Retinal pigment epithelial cell (primary cell): ENCODE measurements around the gene EVX2.

ENCODE experiments used
- DNase-seq: peaks from one replicate; pipeline ENCODE4 v3.0.0-alpha.2; 2010; ENCODE audit warnings: low read depth
- H3K4me3 ChIP-seq: 2 replicates; pipeline ENCODE4 v1.5.1; 2011; ENCODE audit warnings: mild to moderate bottlenecking, low read length, control low read depth, moderate library complexity
- TF ChIP-seq, protein P1 (sequence below): conservative IDR thresholded peaks from 2 replicates; pipeline ENCODE4 v1.5.1; 2011; ENCODE audit warnings: low read depth, low read length, control low read depth, inconsistent platforms

The EVX2 gene

DNA sequence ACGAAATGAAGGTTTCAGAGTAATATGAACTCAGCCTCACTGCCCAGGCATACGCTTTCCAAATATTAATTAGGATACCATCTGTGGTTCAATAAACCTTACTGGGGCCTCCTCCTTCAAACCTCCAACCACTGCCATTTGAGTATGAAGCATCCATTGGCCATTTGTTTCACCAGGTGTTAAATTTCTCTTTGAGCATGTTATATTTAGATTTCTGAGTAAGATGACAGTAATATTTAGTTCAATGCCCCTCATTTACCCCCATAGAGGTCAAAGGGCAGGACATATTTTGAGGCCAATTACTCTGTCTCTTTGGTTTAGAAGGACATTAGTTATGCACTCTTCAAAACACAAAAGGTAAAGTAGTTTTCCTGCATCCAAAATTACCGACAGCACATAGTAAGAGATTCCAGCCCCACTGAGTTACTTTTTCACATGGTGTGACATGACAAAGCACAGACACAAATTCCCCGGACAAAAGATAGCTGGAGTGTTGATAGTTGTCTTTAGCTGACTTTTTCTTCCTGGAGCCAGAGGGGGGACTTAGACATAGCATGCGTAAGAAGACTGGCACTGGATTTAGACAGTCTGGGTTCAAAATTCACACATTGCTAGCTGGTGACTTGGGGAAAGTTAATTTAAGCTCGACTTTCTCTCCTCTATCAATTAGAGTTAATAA lies 48.6 kb downstream of the EVX2 start:
- no peak overlapping the region for H3K4me3 ChIP-seq
- DNase-seq, result no peak
- TF ChIP-seq, protein P1, sequence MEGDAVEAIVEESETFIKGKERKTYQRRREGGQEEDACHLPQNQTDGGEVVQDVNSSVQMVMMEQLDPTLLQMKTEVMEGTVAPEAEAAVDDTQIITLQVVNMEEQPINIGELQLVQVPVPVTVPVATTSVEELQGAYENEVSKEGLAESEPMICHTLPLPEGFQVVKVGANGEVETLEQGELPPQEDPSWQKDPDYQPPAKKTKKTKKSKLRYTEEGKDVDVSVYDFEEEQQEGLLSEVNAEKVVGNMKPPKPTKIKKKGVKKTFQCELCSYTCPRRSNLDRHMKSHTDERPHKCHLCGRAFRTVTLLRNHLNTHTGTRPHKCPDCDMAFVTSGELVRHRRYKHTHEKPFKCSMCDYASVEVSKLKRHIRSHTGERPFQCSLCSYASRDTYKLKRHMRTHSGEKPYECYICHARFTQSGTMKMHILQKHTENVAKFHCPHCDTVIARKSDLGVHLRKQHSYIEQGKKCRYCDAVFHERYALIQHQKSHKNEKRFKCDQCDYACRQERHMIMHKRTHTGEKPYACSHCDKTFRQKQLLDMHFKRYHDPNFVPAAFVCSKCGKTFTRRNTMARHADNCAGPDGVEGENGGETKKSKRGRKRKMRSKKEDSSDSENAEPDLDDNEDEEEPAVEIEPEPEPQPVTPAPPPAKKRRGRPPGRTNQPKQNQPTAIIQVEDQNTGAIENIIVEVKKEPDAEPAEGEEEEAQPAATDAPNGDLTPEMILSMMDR, result no peak

DNA sequence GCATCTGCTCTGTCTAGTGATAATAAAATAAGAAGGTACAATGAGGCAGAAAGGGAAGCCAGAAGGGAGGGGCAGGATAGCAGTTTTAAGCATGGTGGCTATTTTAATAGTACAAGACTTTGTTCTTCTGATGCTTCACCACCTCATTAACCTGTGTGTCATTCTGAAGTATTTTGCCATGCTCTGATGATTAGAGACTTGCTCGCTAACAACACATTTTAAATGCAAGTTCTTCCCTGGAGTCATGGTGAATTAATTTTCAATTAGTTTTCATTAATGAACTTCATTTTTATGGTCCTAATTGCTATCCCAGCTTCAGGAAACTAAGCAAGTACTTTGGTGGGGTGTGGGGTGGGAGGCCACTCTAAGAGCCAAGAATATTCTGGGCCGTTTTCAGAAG lies 56.0 kb downstream of the EVX2 start:
- DNase-seq, result no peak
- H3K4me3 ChIP-seq, result no peak overlapping the region
- TF ChIP-seq, protein P1, result no peak
